ENCODE data around the gene BSN.

- TF ChIP-seq CTCF (conservative IDR thresholded peaks at IDR 0.05) (no peak), EZH2 (IDR thresholded peaks at IDR 0.05; ENCODE audit: low read depth) (no peak)
Measured at GRCh38 chr3:49623071-49623470, 68.8 kb downstream of the BSN start.
